SK-N-SH (cell line): ENCODE data around the gene SEMA3B. TPM values are rescaled to one million over a fixed set of nuclear protein-coding genes. Genes with fewer than 3 reads are reported as not detected.
"Not testable (repeated sequence)": the region's sequence is repeated elsewhere in the genome, so short reads cannot be mapped to it uniquely, and the experiment has no call there.

ENCODE experiments used
- CTCF ChIA-PET: fragments of 300-600, 350-600 bp; formaldehyde crosslinking; extraction: SDS; loops from one replicate; lab custom pipeline; 2021; lab: Yijun Ruan, JAX
- POLR2A ChIA-PET: fragments of 350-600 bp; sonication (Branson Sonifier 250); formaldehyde crosslinking; extraction: SDS; loops from one replicate; lab custom pipeline; 2020; ENCODE audit warnings: antibody characterized with exemption, inconsistent platforms; lab: Yijun Ruan, JAX
- DNase-seq: peaks from one replicate; pipeline ENCODE4 v3.0.0; 2012
- H2AFZ ChIP-seq: fragments of 200-600 bp; sonication (generic); 2 replicates; pipeline ENCODE4 v1.8.1; 2016; ENCODE audit warnings: antibody characterized with exemption, mild to moderate bottlenecking, low read depth
- H3F3A ChIP-seq: fragments of 200-600 bp; sonication (generic); replicated peaks from 2 replicates; pipeline ENCODE3; 2016; ENCODE audit warnings: antibody characterized with exemption, mild to moderate bottlenecking; ENCODE audit not compliant: insufficient read depth
- H3K27ac ChIP-seq, 2 experiments: fragments of 200-500 bp in 1 of 2; fragments of 200-600 bp in 1 of 2; sonication (Bioruptor generic) in 1 of 2; sonication (generic), shearing (Covaris generic) in 1 of 2; 2 replicates each; pipeline versions ENCODE4 v1.5.1 to v1.6.1; 2014 to 2016; ENCODE audit warnings: low read depth in 2 of 2, inconsistent platforms in 1 of 2, low read length in 1 of 2, mild to moderate bottlenecking in 1 of 2, mixed read lengths in 1 of 2
- H3K27me3 ChIP-seq: fragments of 200-600 bp; sonication (generic), shearing (Covaris generic); 2 replicates; pipeline ENCODE4 v1.6.1; 2016; ENCODE audit warnings: mixed run types; ENCODE audit not compliant: insufficient read depth
- H3K36me3 ChIP-seq, 2 experiments: fragments of 200-500 bp in 1 of 2; fragments of 200-600 bp in 1 of 2; sonication (Bioruptor generic) in 1 of 2; sonication (generic) in 1 of 2; replicated peaks in 1 of 2; 2 replicates each; pipeline versions ENCODE3 to v1.5.1; 2014 to 2016; ENCODE audit warnings: low read length in 1 of 2, mild to moderate bottlenecking in 1 of 2; ENCODE audit not compliant: insufficient read depth in 2 of 2, control insufficient read depth in 1 of 2
- H3K4me1 ChIP-seq, 2 experiments: fragments of 200-500 bp in 1 of 2; fragments of 200-600 bp in 1 of 2; sonication (Bioruptor generic) in 1 of 2; sonication (generic), shearing (Covaris generic) in 1 of 2; 2 replicates each; pipeline versions ENCODE4 v1.5.1 to v1.6.1; 2014 to 2016; ENCODE audit warnings: low read depth in 1 of 2, low read length in 1 of 2, mixed run types in 1 of 2; ENCODE audit not compliant: insufficient read depth in 2 of 2, control insufficient read depth in 1 of 2
- H3K4me2 ChIP-seq: fragments of 200-600 bp; sonication (generic), shearing (Covaris generic); 2 replicates; pipeline ENCODE4 v1.6.1; 2017; ENCODE audit warnings: mixed run types
- H3K4me3 ChIP-seq, 2 experiments: fragments of 200-500 bp in 1 of 2; fragments of 200-600 bp in 1 of 2; sonication (Bioruptor generic) in 1 of 2; sonication (generic), shearing (Covaris generic) in 1 of 2; 2 replicates each; pipeline versions ENCODE4 v1.5.1 to v1.8.1; 2014 to 2016; ENCODE audit warnings: low read depth in 2 of 2, inconsistent platforms in 1 of 2, low read length in 1 of 2, mild to moderate bottlenecking in 1 of 2, mixed read lengths in 1 of 2, moderate library complexity in 1 of 2
- H3K79me2 ChIP-seq: fragments of 200-600 bp; sonication (generic); 2 replicates; pipeline ENCODE4 v1.8.1; 2017; ENCODE audit warnings: mild to moderate bottlenecking; ENCODE audit not compliant: insufficient read depth
- H3K9ac ChIP-seq: fragments of 200-600 bp; sonication (generic); 2 replicates; pipeline ENCODE4 v1.6.1; 2017; ENCODE audit warnings: mixed run types
- H3K9me2 ChIP-seq: fragments of 200-600 bp; sonication (generic); 2 replicates; pipeline ENCODE4 v1.6.1; 2017; ENCODE audit warnings: mixed run types
- H3K9me3 ChIP-seq: fragments of 200-600 bp; sonication (generic); 2 replicates; pipeline ENCODE4 v1.6.1; 2017; ENCODE audit warnings: mixed run types, mild to moderate bottlenecking, moderate library complexity
- H4K20me1 ChIP-seq: fragments of 200-600 bp; sonication (generic); 2 replicates; pipeline ENCODE4 v1.6.1; 2017; ENCODE audit warnings: mild to moderate bottlenecking, mixed run types; ENCODE audit not compliant: insufficient read depth
- GATA2 ChIP-seq: sonication (generic); formaldehyde crosslinking; IDR thresholded peaks from 2 replicates; pipeline ENCODE4 v1.5.0; 2020; ENCODE audit warnings: mild to moderate bottlenecking, missing genetic modification reagents
- MAX ChIP-seq: IDR thresholded peaks from 2 replicates; pipeline ENCODE4 v1.4.0; 2012; ENCODE audit warnings: low read depth
- PBX3 ChIP-seq: IDR thresholded peaks from 2 replicates; pipeline ENCODE4; 2012
- RAD21 ChIP-seq: IDR thresholded peaks from 2 replicates; pipeline ENCODE4 v1.6.1; 2012; ENCODE audit warnings: mild to moderate bottlenecking, low read length
- TCF12 ChIP-seq: IDR thresholded peaks from 2 replicates; pipeline ENCODE4 v1.4.0; 2012
- USF2 ChIP-seq: fragments of 150-350 bp; IDR thresholded peaks from 2 replicates; pipeline ENCODE4 v1.6.1; 2017; ENCODE audit warnings: antibody characterized with exemption, low read length, low read depth, borderline replicate concordance
- WGBS: methylation state at CpG from one replicate; pipeline ENCODE4 v1.1.6; 2017; ENCODE audit warnings: low lambda C conversion rate; 5-methylcytosine and 5-hydroxymethylcytosine counted together
- polyA plus RNA-seq, 3 experiments: library from polyadenylated mRNA; depleted of rRNA; stranded (reverse); fragments of >200 nt; gene quantifications; 2 replicates each; pipeline ENCODE4 v1.2.3, GENCODE V29; 2012

SEMA3B gene
- polyA plus RNA-seq, 1 of the 3 experiments (the other 2 are of a cell fraction), result 14.9 TPM

- Histone ChIP-seq H3K4me2 (no peak overlapping the region), H3K9ac (no peak overlapping the region), H4K20me1 (no peaks in the 10 kb centered on the region), H3K36me3 (no peaks in the 10 kb centered on the region), H3K27ac (no peak overlapping the region), H2AFZ (no peak overlapping the region), H3K9me3 (no peaks in the 10 kb centered on the region), H3K27me3 (0 out of 2 replicates have a peak, but pooled peaks cover 12% of the 10 kb centered on the region), H3K4me1 (peaks cover 0 to 7% of the 10 kb centered on the region in 2 experiments; a peak in 1 of 4 replicates), H3K9me2 (no peaks in the 10 kb centered on the region), H3K4me3 (no peak overlapping the region), H3K79me2 (no peaks in the 10 kb centered on the region), H3F3A (peaks cover 3% of the 10 kb centered on the region)
- 92% methylated on average over 8 of the region's 8 CpGs for WGBS
- TF ChIP-seq MAX (no peak), TCF12 (no peak), PBX3 (no peak), USF2 (no peak), RAD21 (no peak), GATA2 (CRISPR knock-in tag) (no peak)
- ChIA-PET POLR2A (interaction anchor here (1.2 kb wide), 1 partner anchor 20 kb away, joined by 4 read pairs; no protein-coding TSS in a partner anchor), CTCF (interaction anchor here (1.0 to 12.2 kb wide), 5 partner anchors 19 to 158 kb away, joined by 4 to 206 read pairs (median 11); partner anchors contain the start of genes GNAT1, HYAL3 and NAA80)
- DNase-seq, result no peak
Measured at GRCh38 chr3:50279255-50280016, 10.5 kb downstream of the SEMA3B start.

- H3K9me2 ChIP-seq, H3K9me3 ChIP-seq, H3F3A ChIP-seq, H3K4me1 ChIP-seq, H3K27ac ChIP-seq, H4K20me1 ChIP-seq, H3K9ac ChIP-seq, H3K4me2 ChIP-seq, POLR2A ChIA-PET, H3K79me2 ChIP-seq, DNase-seq, H3K4me3 ChIP-seq, H3K27me3 ChIP-seq, H2AFZ ChIP-seq: not testable (repeated sequence)
- H3K36me3 ChIP-seq, result peaks cover 0 to 18% of the 10 kb centered on the region in 2 experiments
- CTCF ChIA-PET, result interaction anchor here (1.0 to 2.1 kb wide), 5 partner anchors 9 to 259 kb away, joined by 3 to 11 read pairs (median 3); no protein-coding TSS in a partner anchor
- 88% methylated on average over 6 of the region's 6 CpGs for WGBS
Measured at GRCh38 chr3:50284121-50284520, 15.2 kb downstream of the SEMA3B start.
